ENCODE data around the gene PIGM.

The PIGM gene

DNA sequence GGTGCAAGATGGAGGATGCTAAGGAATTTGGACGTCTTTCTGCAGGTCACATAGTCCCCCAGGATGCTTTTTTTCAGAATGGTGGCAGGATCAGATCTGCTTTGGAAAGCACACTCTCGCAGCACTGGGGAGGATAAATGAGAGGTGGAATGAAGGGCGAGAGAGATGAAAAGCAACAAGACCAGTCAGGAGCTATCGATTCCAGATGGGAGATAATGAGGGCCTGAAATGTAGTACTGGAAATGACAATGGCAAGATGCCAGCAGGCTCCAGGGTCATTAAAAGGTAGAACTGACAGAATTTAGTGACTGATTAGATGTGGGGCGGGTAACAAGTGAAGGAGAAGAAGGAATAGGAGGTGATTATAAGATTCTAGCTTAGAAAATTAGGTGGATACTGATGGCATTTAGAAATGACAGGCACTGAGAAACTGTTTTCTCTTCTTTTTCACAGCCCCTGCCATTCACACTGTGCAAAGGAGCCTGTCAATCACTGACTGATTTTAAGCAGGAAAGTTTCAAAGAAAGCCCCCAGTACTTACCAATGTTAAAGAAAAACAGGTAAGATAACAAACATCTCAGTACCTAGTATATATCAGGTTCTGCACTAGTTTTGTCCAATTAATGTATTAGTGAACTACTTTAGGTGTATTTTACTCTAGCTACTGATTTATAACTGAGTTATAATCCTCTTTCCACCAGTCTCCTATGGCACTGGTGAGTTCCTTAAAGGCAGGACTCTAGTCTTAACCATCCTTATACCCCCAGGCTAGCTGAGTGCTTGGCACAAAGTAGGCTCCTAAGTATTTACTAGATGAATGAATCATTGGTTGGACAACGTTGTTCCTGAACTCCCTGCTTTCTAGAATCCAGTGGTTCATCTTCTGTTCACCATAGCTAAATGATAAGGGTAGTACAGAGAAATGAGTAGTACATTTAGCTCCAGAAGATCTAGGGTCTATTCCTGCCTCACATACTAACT is 9.2 kb downstream of the PIGM start:
- DNase-seq (ENCODE audit: low spot score): no peak

DNA sequence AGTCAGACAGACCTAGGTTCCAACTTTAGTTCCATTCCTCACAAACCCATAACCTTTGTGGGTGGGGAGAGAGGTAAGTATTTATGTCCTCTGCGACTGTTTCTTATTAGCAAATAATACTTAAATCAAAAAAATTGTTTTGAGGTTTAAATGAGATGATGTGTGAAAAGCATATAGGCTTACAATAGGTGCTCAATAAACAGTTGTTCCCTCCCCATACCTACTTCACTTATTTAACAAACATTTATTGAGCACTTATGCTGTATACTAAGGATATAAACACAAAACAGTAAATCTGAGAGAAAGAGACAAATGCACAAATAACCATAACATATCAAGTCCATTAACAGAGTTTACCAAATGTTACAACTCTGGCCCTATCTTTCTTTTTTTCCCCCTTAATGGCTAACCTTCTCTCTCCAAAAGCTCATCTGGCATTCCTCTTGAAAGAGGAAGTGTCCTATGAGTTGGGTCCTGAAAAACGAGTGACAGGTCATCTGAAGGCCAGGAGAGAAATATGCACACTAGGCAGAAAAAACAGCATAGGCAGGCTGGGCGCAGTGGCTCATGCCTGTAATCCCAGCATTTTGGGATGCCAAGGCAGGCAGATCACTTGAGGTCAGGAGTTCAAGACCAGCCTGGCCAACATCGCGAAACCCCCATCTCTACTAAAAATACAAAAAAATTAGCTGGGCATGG is 10.3 kb downstream of the PIGM start:
- no peak for DNase-seq (ENCODE audit: low spot score)

DNA sequence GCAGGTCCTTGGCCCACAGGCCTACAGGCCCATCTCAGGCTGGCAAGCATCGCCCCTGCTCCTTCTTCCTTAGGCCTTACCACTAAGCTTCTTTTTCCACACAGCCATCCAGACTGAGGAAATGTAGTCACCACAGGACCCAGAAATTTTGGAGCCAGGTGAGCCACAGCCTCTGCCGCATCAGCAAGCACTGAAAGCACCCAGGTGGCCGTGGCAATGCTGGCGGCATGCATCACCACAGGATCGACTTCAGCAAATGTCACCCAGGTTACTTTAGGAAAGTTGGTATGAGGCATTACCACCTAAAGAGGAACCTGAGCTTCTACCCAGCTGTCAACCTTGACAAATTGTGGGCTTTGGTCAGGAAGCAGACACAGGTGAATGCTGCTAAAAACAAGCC is 11.6 kb downstream of the PIGM start:
- DNase-seq (ENCODE audit: low spot score): no peak

DNA sequence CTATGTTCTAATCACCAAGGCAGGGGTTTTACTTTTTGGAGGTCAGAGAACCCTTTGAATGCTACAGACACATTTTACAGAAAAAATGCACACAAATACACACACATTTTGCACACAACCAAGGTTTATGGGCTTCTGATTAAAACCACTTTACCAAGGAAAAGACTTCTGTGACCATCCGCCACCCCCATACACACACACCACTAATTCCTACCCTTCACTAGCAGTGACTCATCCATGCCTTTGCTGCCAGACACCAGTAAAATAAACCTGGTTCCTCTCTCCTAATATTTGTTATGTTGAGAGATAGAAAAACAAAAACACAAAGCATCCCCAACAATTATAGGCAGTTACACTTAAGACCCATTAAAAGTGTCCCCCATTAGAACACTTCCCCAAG is 12.9 kb downstream of the PIGM start:
- no peak for DNase-seq (ENCODE audit: low spot score)

DNA sequence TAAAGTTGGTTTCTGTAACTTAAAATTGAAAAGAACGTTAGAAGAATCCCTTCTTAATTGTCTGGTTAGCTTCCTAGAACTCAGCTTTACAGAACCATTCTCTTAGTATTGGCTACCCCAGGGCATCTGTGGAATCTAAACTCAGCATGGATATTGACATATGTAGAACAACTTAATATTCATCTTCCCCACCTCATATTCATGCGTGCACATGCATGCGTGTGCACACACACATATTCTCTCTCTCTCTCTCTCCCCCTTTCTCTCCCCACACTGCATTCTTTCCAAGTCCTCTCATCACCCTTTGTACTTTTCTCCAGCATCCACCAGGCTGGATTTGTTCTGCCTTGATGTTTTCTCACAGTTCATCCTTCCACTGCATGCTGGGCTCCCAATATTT is 13.4 kb downstream of the PIGM start:
- no peak for DNase-seq (ENCODE audit: low spot score)

DNA sequence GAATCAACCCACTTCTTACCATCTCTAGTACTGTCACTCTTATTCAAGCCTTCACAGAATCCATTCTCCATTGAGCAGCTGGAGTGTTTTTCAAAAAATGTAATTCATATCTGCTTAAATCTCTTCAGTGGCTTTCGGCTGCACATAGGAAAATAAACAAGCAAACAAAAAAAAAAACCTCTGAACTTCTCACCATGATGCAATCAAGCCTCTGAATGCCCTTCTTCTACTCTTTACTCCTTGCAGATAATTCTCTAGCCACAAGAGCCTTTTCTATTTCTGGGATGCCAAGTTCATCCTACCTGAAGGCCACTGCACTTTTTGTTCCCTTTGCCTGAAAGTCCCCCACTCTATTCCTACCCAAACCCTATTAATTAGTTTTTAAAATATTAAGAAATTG is 14.2 kb downstream of the PIGM start:
- no peak for DNase-seq (ENCODE audit: low spot score)

DNA sequence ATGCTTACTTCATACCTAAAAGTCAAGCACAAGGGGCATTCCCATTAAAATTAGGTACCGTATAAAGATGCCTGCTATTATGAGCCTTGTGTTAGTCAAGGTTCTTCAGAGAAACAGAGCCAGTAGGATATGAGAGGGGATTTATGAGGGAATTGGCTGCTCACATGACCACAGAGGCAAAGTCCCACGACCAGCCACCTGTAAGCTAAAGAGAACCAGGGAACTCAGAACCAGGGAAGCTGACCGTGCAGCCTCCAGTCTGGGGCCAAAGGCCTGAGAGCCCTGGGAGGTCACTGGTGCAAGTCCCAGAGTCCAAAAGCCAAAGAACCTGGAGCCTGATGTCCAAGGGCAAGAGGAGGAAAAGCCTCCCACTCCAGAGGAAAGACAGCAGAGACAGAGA is 20.0 kb downstream of the PIGM start:
- DNase-seq (ENCODE audit: low spot score): no peak

DNA sequence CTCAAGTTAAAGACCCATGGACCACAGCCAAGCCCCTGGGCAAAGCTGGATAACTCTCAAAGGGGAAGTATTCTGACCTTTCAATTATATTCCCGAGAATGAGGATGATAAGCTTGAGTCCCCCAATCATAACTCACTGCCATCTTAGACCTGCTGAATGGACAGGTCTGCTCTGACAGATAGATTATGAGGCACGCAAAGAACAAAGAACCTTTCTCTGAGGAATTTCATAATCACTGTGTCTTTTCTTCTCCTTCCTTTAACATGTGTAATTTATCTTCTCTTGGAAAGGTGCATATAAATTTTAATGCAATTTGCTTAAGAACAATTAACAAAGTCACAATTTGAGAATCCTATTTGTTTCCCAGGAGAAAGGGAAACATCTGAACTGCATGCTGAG is 22.0 kb downstream of the PIGM start:
- no peak for DNase-seq (ENCODE audit: low spot score)

DNA sequence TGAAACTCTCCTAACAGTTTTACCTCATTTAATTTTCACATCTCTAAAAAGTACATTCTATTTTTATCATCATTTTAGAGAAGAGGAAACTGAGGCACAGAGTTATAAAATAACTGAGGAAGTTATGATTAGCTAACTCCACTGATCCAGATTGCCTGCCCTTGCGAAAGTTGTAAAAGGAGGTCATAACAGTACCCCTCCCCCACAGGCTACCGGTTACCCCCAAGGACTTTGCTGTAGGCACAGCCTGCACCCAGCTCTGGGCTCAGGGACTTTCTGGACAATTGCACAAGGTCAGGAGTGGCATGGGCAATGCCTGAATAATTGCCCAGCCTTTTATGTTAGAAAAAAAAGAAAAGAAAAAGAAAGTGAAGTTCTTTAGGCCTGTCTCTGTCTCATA is 22.7 kb downstream of the PIGM start:
- no peak for DNase-seq (ENCODE audit: low spot score)

DNA sequence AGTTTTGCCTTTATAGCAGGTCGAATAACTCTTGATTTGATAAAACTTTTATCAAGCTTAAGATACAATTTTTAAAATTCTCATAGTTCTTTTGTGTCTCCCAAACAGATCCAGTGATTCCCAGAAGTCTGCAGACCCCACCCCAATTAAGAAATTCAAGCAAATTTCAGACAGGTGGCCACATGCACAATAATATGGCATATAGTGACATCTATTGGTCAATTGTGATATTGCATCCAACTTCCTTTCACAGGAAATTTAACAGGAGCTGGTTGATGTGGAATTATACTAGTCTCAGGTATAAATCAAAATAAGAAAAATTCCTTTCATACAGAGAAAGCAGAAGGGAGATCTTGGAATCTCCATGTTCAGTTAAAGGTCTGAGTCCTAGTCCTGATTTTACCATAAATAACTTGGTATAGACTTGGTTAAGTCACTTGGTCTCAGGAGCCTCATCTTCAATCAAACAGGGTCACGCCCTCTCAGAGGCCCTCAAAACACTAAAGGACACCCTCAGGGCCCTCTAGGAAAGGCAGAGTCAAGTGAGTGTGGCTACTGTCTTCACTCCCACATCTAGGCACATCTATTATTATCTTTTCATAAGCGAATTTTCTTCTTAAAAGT is 24.1 kb downstream of the PIGM start:
- peak; percentile 31 for DNase-seq (ENCODE audit: low spot score)

DNA sequence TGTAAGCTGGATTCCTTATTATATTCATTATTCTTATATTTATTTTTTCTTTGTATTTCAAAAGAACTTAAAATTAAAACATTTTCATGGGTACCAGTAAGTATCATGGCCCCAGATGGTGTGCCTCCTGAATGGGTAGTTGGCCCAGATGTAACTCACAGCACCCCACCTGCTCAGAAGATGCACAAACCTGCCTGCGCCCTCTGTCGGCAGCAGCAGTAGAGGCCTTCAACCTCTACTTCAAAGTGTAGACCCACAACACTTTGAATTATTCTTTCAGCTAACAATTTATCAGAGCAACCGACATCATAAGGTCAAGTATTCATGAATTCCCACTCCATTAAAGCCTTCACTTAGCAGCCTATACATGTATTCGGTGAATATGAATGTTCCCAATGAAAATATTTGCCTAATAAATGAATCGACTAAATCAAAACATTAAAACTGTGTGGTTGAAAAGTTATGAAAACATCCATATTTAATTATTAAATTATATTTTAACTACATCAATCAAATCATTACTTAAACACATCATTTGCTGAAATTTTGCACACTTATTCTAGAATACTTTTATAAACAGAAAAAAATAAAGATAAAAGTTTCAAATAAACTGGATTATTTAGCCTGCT is 25.4 kb downstream of the PIGM start:
- DNase-seq (ENCODE audit: low spot score): no peak

DNA sequence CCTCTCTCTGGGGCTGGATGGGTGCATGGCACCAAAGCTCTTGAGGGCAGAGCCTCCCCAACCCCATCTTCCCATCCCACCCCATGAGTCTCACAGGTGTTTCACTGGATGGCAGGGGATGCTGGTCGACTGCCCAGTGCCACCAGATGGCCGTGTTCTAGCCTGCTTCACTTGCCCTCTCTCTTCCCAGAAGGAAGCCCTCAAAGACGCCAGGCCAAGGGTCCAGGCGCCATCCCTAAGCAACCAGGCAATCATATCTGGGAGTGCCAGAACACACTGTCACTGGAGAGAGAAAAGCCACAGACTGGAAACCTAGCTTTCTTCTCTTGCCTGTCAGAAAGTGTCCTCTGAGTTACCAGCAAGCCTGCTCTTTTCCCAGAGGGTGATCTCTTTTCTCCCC is 26.7 kb downstream of the PIGM start:
- no peak for DNase-seq (ENCODE audit: low spot score)

DNA sequence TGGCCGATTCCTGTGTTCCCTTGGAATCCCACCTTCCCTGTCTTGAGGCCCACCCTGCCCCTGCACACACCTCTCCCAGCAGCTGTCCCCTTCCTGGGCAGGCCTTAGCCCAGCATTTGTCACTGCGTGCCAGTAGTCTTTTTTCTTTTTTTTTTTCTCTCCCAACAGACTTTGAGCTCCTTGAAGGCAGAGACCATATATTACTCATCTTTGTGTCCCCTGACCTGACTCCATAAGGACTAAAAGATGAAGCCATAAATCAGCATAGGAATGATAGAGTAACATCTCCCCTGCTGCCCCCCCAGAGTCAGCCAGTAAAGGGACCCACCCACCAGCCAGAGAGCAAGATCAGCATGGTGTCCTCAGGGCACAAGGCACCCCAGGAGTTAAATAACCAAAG is 27.4 kb downstream of the PIGM start:
- DNase-seq (ENCODE audit: low spot score): no peak

DNA sequence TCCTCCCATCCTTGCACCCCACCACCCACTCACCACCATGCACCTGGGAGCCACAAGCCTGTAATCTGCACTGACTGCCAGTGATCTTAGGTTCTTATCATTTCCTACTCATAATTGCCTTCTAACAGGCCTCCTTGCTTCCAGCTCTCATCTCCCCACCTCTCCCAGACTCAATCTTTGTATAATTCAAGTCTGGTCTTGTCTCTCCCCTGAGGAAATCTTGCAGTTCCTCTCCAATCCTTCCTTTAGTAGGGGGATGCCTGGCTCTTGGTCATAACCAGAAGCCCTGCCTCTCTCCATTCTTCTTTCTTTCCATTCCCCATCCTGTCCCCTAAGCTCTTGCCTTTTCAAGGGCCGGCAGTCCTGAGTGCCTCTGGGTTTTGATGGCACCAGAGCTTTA is 27.8 kb downstream of the PIGM start:
- DNase-seq (ENCODE audit: low spot score): no peak

DNA sequence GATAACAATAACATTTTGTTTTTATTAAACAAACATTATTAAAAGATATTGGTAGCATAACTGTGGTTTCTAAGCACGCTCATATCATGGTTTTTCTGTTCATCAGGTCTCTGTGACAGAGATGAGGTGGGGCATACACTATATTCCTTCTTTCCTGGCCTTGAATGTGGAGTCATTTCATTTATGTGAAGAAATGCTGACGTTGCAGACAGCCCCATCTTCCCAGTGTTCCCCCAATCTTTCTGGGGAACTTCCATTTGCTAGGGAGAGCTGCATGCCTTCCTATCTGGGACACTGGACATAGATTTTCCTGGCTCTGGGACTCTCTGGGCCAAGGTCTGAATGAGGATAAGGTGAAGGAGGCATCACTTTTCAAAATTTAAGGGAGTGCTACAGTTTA is 30.4 kb downstream of the PIGM start:
- DNase-seq (ENCODE audit: low spot score): no peak

DNA sequence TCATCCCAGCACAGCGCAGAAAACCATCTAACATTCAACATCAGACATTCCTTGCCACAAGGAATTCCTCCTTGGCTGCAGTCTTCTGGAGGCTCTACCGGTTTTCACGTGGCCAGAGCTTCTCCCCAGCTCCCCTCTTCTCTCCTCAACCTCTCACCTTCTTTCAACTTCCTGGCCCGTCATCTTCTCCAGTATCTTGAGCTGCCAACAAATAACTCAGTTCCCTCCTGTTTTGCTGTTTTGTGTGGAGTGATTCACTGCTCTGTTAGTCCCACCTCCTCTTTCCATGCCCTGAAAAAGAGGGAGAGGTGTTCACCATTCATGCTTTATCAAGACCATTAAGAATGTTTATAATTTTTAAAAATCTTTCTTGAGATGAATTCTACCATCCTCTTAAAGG is 32.6 kb downstream of the PIGM start:
- no peak for DNase-seq (ENCODE audit: low spot score)

DNA sequence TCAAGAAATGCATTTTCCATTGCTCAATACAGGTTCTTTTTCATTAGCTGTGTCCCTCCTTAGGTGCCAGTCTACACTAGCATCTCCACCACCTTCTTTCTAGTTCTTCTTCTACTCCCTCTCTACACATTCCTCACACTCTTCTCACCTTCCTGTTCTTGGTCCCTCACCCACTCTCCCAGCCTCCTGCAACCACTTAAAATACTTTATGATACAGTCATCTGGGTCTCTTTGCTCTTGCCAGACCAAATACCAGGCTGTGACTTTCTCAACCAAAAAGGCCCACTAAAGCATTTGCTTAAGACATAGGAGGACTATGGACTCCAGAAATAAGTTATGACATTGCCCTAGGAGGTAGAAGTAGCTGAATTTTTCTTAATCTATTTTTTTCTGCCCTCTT is 35.1 kb downstream of the PIGM start:
- no peak for DNase-seq (ENCODE audit: low spot score)

DNA sequence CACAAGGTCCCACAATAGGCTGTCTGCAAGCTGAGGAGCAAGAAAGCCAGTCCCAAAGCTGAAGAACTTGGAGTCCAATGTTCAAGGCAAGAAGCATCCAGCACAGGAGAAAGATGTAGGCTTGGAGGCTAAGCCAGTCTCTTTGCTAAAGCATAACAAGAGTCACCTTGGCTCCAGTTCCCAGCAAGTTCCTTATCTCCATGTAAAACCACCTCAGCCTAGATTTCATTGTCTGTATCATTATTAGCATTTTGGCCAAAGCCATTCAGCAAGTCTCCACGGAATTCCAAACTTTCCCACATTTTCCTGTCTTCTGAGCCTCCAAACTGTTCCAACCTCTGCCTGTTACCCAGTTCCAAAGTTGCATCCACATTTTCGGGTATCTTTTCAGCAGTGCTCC is 36.9 kb downstream of the PIGM start:
- no peak for DNase-seq (ENCODE audit: low spot score)

DNA sequence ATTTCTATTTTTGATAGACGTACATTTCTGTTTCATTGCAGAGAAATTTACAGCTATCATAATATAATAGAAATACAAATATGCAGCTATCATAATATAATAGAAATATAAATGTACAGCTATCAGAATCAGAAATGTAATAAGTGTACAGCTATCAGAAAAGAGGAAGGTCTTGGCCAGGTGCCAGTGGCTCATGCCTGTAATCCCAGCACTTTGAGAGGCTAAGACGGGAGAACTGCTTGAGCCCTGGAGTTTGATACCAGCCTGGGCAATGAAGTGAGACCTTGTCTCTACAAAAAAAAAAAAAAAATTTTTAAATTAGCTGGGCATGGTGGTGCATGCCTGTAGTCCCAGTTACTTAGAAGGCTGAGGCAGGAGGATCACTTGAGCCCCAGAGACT is 37.9 kb downstream of the PIGM start:
- no peak for DNase-seq (ENCODE audit: low spot score)

DNA sequence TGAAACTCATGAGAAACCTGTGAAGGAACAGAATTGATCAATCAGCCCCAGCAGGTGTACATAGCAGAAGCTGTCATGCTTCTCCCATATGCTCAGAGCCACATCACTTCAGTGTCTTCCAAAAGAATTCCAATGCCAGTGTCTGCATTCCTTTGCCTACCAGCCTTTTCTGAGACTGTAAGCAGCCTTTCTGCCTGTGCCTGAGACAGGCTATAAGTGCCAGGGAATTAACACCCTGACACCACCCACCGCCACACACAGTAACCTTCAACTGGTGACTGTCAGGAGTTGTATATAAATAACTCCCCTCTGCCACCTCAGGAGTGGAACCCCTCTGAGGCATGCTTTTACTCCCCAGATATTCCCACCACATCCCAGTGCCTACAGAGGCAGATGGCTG is 39.6 kb downstream of the PIGM start:
- no peak for DNase-seq (ENCODE audit: low spot score)

DNA sequence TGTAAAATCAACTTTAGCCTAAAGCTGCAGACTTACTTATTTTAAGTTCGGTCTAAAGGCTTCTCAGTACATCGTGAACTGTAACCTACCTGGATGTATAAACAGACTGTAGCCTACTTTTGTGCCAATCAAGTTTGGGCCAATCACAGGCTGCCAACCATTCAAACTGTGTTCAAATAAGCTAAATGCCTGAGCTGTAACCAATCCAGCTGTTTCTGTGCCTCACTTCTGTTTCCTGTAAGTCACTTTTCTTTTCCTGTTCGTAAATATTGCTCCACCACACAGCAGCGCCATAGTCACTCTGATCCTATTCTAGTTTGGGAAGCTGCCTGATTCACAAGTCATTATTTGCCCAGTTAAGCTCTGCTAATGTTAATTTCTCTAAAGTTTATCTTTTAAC is 40.3 kb downstream of the PIGM start:
- DNase-seq (ENCODE audit: low spot score): no peak

DNA sequence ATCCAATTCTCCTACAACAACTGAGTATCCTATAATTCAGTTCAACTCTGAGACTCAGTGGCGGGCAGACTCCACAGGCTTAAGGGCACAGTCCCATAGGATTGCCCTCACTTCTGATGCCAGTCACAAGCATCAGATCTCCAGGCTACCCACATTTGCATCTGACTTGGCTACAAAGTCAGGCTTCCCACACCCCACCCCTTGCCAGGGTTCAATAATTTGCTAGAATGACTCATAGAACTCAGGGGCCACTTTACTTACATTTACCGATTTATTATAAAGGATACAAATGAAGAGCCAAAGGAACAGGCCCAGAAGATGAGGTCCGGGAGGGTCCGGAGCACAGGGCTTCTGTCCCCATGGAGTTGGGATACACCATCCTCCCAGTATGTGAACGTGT is 41.8 kb downstream of the PIGM start:
- no peak for DNase-seq (ENCODE audit: low spot score)

DNA sequence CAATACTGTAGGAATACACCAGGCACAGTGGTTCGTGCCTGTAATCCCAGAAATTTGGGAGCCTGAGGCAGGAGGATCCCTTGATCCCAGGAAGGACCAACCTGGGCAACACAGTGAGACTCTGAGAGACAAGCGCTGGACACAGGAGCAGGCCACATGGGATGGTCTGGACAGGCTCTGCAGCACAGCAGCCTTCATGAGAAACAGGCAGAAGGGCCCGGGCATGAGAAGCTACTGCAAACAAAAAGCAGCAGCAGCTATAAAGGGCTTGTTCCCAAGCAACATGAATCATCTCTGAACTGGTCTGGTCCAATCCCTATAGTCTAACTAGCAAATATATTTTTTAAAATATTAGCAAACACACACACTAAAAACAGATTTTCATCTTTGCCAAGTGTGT is 42.2 kb downstream of the PIGM start:
- DNase-seq (ENCODE audit: low spot score): no peak

All from globus pallidus (tissue), 1 donor.